ENCODE results near the gene CHDH. TPM values are rescaled to one million over a fixed set of nuclear protein-coding genes. Genes with fewer than 3 reads are reported as not detected.

Gene CHDH
- polyA plus RNA-seq, 1 donor from 2014 or later = 0.45 TPM

- H3K9me3 Mint-ChIP-seq = no peaks in the 10 kb centered on the region
- H3K27me3 Mint-ChIP-seq = peaks cover 6% of the 10 kb centered on the region
- H3K4me1 Mint-ChIP-seq = no peaks in the 10 kb centered on the region
- H3K36me3 Mint-ChIP-seq = no peaks in the 10 kb centered on the region
- no peak overlapping the region for H3K4me3 Mint-ChIP-seq
- no peak overlapping the region for H3K27ac Mint-ChIP-seq
Measured at GRCh38 chr3:53764026-53764775, 82.0 kb downstream of the CHDH start.

- Mint-ChIP-seq H3K27ac (no peak overlapping the region), H3K4me3 (no peak overlapping the region), H3K4me1 (no peaks in the 10 kb centered on the region), H3K9me3 (no peaks in the 10 kb centered on the region), H3K36me3 (no peaks in the 10 kb centered on the region), H3K27me3 (peaks cover 1% of the 10 kb centered on the region)
Measured at GRCh38 chr3:53763353-53763752, 82.9 kb downstream of the CHDH start.

Other genes starting within 250 kb of the CHDH start
- 0.48 TPM for gene IL17RB, start 149 bp upstream of the CHDH start, polyA plus RNA-seq
- 21.0 TPM for gene ACTR8, start 35.7 kb upstream of the CHDH start, polyA plus RNA-seq
- gene SELENOK, start 45.4 kb upstream of the CHDH start, polyA plus RNA-seq = 121 TPM